T-helper 22 cell (primary cell): ENCODE data around the gene PUDP.
"Not testable (repeated sequence)": the region's sequence is repeated elsewhere in the genome, so short reads cannot be mapped to it uniquely, and the experiment has no call there.

ENCODE experiments used
- DNase-seq: peaks from one replicate; pipeline ENCODE4 v3.0.0-alpha.2; 2020; ENCODE audit warnings: low read depth

Gene PUDP

GRCh38 chrX:7147978-7148854 is at the start of gene PUDP:
Gene PUDP (minus strand): TSS chrX:7148153. CDS start chrX:7148113, 40 bp downstream.
- peak; percentile 83 for DNase-seq

DNA sequence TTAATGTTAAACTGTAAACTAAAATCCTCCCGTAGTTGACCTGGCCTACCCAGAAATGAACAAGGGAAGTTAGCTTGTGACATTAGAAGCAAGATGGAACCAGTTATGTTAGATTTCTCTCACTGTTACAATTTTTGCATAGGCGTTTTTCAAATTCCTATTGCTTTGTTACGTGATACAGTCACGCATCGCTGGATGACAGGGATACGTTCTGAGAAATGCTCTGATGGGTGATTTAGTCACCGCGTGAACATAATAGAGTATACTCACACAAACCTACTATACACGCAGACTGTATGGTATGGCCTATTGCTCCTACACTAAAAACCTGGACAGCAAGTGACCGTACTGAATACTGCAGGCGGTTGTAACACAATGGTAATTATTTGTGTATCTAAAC is 46.7 kb upstream of the PUDP start:
- DNase-seq = no peak

GRCh38 chrX:7192871-7193270 is 44.9 kb upstream of the PUDP start:
- DNase-seq = no peak

GRCh38 chrX:7191681-7192110 is 43.7 kb upstream of the PUDP start:
- DNase-seq = no peak

GRCh38 chrX:7190157-7190556 is 42.2 kb upstream of the PUDP start:
- DNase-seq = no peak

- DNase-seq = no peak
Measured at GRCh38 chrX:7188672-7189071, 40.7 kb upstream of the PUDP start.

DNA sequence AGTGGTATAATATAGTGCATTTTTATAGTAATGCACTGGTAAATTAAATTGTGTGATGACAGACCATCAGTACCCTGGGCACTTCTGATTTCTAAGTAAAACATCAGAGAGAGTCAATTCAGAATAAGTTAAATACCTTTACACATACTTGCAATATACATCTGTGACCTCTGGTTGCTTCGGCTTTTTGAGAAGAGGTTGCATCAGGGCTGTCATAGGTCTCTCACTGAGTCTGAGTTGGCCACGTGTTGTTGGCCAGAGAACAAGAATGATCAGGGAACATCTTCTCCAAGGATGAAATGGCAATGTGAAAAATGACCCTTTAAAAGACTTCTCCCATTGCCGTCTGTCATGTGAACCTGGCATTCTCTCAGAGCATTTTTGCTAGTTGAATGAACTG is 36.9 kb upstream of the PUDP start:
- DNase-seq = no peak

GRCh38 chrX:7179446-7179845 is 31.5 kb upstream of the PUDP start:
- DNase-seq = no peak

GRCh38 chrX:7178859-7179258 is 30.9 kb upstream of the PUDP start:
- not testable (repeated sequence) for DNase-seq

- DNase-seq = no peak
Measured at GRCh38 chrX:7170898-7171297, 22.9 kb upstream of the PUDP start.

GRCh38 chrX:7169627-7170026 is 21.7 kb upstream of the PUDP start:
- no peak for DNase-seq

DNA sequence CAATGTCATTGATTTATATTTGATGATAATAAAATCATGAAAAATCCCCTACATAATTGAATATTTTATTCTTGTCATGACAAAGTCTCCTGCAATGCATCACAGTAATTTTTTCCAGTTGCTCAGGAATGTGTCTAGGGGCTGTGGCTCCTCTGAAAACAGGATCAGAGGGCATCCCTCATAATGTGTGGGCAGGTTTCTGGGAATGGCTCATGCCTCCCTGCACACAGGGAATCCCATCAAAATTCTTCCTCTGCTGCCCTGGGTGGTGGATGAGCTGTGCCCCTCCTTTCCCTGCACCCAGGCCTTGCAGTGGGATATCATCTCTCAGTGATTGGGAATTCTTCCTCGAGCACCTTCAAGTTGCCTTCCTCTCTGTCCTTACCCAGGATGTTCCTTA is 20.4 kb upstream of the PUDP start:
- DNase-seq = no peak

DNA sequence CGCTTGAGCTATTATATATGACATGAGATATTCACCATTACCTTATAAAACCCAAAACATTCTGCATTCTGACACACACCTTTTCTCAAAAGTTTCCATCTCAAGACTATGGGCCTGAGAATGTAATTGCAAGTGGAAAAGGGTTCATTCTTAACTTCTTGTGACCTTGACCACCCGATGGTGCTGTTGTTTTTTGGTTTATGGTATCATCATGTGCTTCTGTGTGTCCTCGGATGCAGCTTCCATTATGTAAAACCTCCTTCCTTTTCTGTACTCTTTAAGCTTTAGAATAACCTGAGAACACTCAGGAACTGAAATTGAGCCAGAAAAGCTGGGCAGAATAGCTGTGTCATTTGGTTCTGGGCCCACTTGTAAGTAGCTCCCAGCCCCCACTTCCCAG is 16.2 kb upstream of the PUDP start:
- no peak for DNase-seq

DNA sequence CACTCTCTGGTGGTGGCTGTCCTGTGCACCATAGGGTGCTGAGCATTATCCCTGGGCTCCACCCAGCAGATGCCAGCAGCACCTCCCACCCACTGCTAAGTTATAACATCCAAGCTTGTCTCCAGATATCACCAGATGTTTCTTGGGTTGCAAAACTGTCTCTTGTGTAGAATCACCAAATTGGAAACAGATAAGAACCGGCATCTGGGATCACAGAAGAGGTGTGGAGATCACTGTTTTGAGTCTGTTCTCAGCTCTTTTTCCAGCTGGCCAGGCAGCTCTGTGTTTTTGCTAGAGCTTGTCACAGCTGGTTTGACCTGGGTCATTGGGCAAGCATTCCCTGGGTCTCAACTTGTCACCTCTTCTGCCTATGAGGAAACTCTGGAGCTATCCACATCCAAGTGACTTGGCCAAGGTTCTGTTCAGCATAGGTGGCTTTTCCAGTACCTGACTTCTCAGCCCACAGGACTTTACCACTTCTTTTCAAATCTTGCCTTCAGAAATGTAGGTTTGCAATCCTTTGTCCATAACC is 15.3 kb upstream of the PUDP start:
- no peak for DNase-seq

DNA sequence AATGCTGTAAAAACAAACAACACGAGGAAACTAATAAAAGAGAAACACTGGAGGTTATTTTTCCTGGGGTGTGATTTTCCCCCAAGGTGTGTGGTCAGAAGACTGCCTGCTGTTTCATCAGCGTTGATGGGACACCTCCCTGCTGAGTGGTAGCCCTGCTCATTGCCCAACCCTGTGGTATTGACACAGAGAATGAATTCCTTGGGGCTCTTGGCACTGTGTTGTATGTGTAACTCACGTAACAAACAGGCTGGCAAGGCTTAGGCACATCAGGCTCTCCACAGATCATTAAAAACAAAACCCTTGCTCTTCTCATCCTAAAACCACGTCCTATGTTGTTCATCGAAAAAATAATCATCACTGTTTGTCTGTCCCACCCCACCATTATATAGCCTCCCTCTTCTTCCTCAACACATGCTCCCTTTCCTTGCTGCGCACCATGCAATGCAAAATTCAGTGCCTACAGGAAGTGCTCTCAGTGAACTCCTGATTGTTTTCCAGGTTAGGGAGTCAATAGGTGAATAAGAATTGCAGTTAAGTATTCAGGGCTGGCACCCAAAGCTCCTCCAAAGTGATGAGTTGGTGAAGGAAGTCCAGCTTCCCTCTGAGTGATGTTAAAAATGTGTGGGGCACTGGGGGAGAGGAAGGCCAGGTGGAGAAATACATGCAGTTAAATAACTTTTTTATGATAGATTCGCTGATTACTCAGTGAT is 11.4 kb upstream of the PUDP start:
- no peak for DNase-seq

GRCh38 chrX:7158468-7158990 is 10.6 kb upstream of the PUDP start:
- DNase-seq = no peak

DNA sequence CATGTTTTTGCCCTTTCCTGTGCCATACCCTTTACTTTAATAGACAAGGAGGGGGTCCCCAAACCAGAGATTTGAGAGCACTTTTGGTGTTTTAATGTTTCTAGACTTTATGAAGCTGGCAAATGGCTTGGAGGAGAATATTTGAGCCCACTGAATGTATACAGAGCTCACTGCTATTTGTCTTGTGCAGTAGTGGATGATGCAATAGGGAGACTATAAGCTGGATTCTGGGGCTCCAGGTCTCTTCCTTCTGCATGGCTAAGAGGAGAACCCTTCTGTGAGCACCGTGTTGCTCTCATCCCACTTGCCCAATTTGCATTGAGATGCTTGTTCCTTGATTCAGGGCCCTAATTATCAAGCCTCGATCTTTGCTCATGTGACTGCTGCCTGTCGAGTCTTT is 8.9 kb upstream of the PUDP start:
- DNase-seq = no peak

DNA sequence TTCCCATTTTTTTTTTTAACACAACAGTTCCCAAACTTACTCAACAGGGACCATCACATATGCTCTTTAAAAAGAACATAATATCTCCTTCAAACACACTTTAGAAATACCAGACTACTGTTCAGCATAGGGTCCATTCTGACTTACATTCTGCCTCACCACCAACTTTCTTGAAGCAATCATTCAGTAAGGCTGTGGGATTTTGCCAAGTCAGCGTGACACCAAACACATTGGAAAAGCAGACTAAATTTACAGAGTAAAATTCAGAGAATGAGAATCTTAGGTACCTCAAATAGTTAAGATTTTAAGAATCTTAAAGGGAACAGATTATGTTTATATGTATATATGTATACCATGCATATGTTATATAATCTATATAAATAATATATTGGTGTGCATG is 7.2 kb upstream of the PUDP start:
- no peak for DNase-seq

- no peak for DNase-seq
Measured at GRCh38 chrX:7154041-7154597, 6.2 kb upstream of the PUDP start.

DNA sequence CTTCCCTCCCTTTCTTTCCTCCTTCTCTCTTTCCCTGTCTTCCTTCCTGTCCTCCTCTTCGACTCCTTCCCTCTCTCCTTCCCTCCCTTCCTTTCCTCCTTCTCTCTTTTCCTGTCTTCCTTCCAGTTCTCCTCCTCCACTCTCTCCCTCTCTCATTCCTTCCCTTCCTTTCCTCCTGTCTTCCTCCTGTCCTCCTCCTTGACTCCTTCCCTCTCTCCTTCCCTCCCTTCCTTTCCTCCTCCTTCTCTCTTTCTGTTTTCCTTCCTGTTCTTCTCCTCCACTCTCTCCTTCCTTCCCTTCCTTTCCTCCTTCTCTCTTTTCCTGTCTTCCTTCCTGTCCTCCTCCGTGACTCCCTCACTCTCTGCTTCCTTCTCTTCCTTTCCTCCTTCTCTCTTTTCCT is 5.3 kb upstream of the PUDP start:
- DNase-seq = no peak

GRCh38 chrX:7149411-7149810 is 1.5 kb upstream of the PUDP start:
- DNase-seq = no peak

- no peak for DNase-seq
Measured at GRCh38 chrX:7147413-7147977, 458 bp downstream of the PUDP start, which contains the start of gene STS. Gene STS (plus strand): TSS chrX:7147712. CDS start chrX:7253200, 105,488 bp downstream.
